Heart right ventricle (tissue), 16 donors: ENCODE results near the gene LETMD1. TPM values are rescaled to one million over a fixed set of nuclear protein-coding genes. Genes with fewer than 3 reads are reported as not detected.

Experiments
- ATAC-seq, 8 donors: fragments of 200-7000 bp; cut with Tn5 transposase; one replicate each; pipeline ENCODE4 v1.9.1; 2020; ENCODE audit warnings: mild to moderate bottlenecking in 8 of 8, moderate library complexity in 8 of 8, moderate number of reproducible peaks in 1 of 8
- DNase-seq, 2 donors: peaks; one replicate each; pipeline ENCODE4 v3.0.0-alpha.2; 2020
- H3K27ac ChIP-seq, 10 donors: fragments of 200-600 bp; sonication (generic) in 2 of 10; one replicate each; pipeline versions ENCODE4 v1.5.0 to v1.8.0; 2020 to 2022; ENCODE audit warnings: mild to moderate bottlenecking in 3 of 10
- H3K27me3 ChIP-seq, 7 donors: fragments of 200-600 bp; one replicate each; pipeline ENCODE4 v1.8.0; 2021 to 2022; ENCODE audit warnings: mild to moderate bottlenecking in 2 of 7
- H3K36me3 ChIP-seq, 9 donors: fragments of 200-600 bp; sonication (generic) in 1 of 9; one replicate each; pipeline versions ENCODE4 v1.5.0 to v1.8.0; 2020 to 2022; ENCODE audit warnings: mild to moderate bottlenecking in 2 of 9
- H3K4me1 ChIP-seq, 9 donors: fragments of 200-600 bp; sonication (generic) in 1 of 9; one replicate each; pipeline versions ENCODE4 v1.5.0 to v1.8.0; 2020 to 2022; ENCODE audit warnings: mild to moderate bottlenecking in 4 of 9
- H3K4me3 ChIP-seq, 10 donors: fragments of 200-600 bp; sonication (generic) in 2 of 10; one replicate each; pipeline versions ENCODE4 v1.5.0 to v1.8.0; 2020 to 2022; ENCODE audit warnings: mild to moderate bottlenecking in 7 of 10, moderate library complexity in 2 of 10
- H3K9me3 ChIP-seq, 11 donors: fragments of 200-600 bp in 10 of 11; sonication (generic) in 2 of 11; one replicate each; pipeline versions ENCODE4 v1.5.0 to v1.8.0; 2013 to 2022; ENCODE audit warnings: mild to moderate bottlenecking in 2 of 11, control low read depth in 1 of 11, moderate library complexity in 1 of 11
- CTCF ChIP-seq, 9 donors: fragments of 200-600 bp; sonication (generic) in 2 of 9; IDR thresholded peaks; one replicate each; pipeline versions ENCODE4 v1.5.0 to v1.8.0; 2021 to 2022; ENCODE audit warnings: antibody characterized with exemption in 9 of 9, mild to moderate bottlenecking in 5 of 9, moderate library complexity in 1 of 9
- WGBS, 2 donors: extraction: QIAGEN DNeasy Blood & Tissue Kit; methylation state at CpG; one replicate each; pipeline ENCODE4 v1.1.7; 2013; ENCODE audit warnings: inconsistent platforms in 1 of 2; 5-methylcytosine and 5-hydroxymethylcytosine counted together
- intact Hi-C, 10 donors: fragments of 100-400 bp; cut with DNase I; formaldehyde crosslinking; loops; one replicate each; pipeline versions ENCODE4 v1.11.1 to v1.14.2; 2022
- polyA plus RNA-seq, 2 donors: library from polyadenylated mRNA; stranded (reverse); fragments of 200-250 nt; gene quantifications; one replicate each; pipeline ENCODE4 v1.2.3, GENCODE V29; 2013
- total RNA-seq, 10 donors: library from RNA; stranded (reverse); fragmentation: NEBNext Ultra II Directional in 3 of 10; extraction: Animal tissue kit (Norgen Biotek cat#: 25700) in 3 of 10; gene quantifications; one replicate each; pipeline versions ENCODE4 v1.2.1 to v1.2.4, GENCODE V29; 2021 to 2023
- donor health status: Arrhythmogenic right ventricular cardiomyopathy.
- donor health status: ischemic (EF 13 %, LVEDD 7.1; RV severe dilation, severe dysfunction).
- donor health status: healthy with polysubstance abuse.
- donor health status: DM: no; HTN: yes; CAD: no.
- donor health status: DM: no; HTN: no; CAD: no.
- donor health status: ischemic (EF 25% LVEDD 6.9; RV normal size, moderate dysfunction).
- donor health status: ischemic (EF 25% LVEDD 5.7; RV mildly dilated, moderate dysfunction).
- donor health status: healthy.
- donor health status: DM: yes; HTN: yes; CAD: no.
- donor health status: Ischemic cardiomyopathy.
- donor health status: ischemic (EF 35%, LVEDD 5.7; RV mildly dilated, moderate dysfunction).
- donor health status: nonischemic (EF 11% LVEDD 7.7; RV severe dilation, severe dysfunction).
- donor health status: DM: yes; HTN: yes; CAD: no.
- donor health status: PGD.
- donor health status: ischemic (EF 29% LVEDD 5.4; RV normal size, mild dysfunction).
- donor health status: nonischemic (EF 23%, LVEDD 6.1; RV moderate dilation, normal function).

The LETMD1 gene
- total and polyA plus RNA-seq, 12 donors, result 17.3 to 27.3 (median 22.6) TPM

GRCh38 chr12:51049525-51049924, 1.4 kb downstream of the LETMD1 start:
- Histone ChIP-seq H3K9me3 (no peaks in the 10 kb centered on the region), H3K36me3 (peaks cover 0 to 49% (median 21%) of the 10 kb centered on the region in 9 donors), H3K4me1 (peaks cover 0 to 31% (median 21%) of the 10 kb centered on the region in 9 donors), H3K27ac (peak overlapping the region in 1 of 10 donors; percentile 98), H3K4me3 (peak overlapping the region in 7 of 10 donors; percentile 73 to 90 (median 89)), H3K27me3 (no peaks in the 10 kb centered on the region)
- TF ChIP-seq CTCF (IDR thresholded peaks at IDR 0.05), result no peak
- ATAC-seq, result no peak
- WGBS, 2 donors, result 47 to 62% methylated on average over 3 of the region's 3 CpGs
- DNase-seq, result no peak
- intact Hi-C loops, result loop anchor here in 8 of 10 donors (2.0 to 10.0 kb wide), 6 partner anchors 33 to 295 kb away; partner anchors contain the start of genes CSRNP2 (in 3 of the 8), CELA1 (in 2 of the 8) and POU6F1 (in 1 of the 8)

GRCh38 chr12:51051787-51052186, 3.7 kb downstream of the LETMD1 start:
- intact Hi-C loops, result no loop called here
- WGBS, 2 donors, result 78 to 83% methylated on average over 4 of the region's 4 CpGs
- Histone ChIP-seq H3K4me3 (no peak overlapping the region), H3K9me3 (no peaks in the 10 kb centered on the region), H3K27me3 (no peaks in the 10 kb centered on the region), H3K4me1 (peaks cover 0 to 28% (median 21%) of the 10 kb centered on the region in 9 donors), H3K27ac (no peak overlapping the region), H3K36me3 (peaks cover 0 to 71% (median 39%) of the 10 kb centered on the region in 9 donors)
- ATAC-seq (no peak), DNase-seq (no peak)
- no peak for TF ChIP-seq CTCF (IDR thresholded peaks at IDR 0.05)

- H3K36me3 ChIP-seq, result peaks cover 0 to 100% (median 69%) of the 10 kb centered on the region in 9 donors
- WGBS, 2 donors, result 93% methylated on average over 2 of the region's 2 CpGs
Observed at GRCh38 chr12:51055060-51055459, 6.9 kb downstream of the LETMD1 start.

GRCh38 chr12:51056242-51056641, 8.1 kb downstream of the LETMD1 start:
- Histone ChIP-seq H3K4me3 (no peak overlapping the region), H3K9me3 (no peaks in the 10 kb centered on the region), H3K4me1 (no peaks in the 10 kb centered on the region), H3K36me3 (peaks cover 0 to 100% (median 73%) of the 10 kb centered on the region in 9 donors), H3K27ac (no peak overlapping the region), H3K27me3 (no peaks in the 10 kb centered on the region)
- intact Hi-C loops, result no loop called here
- ATAC-seq, result no peak
- WGBS, 2 donors, result 80 to 87% methylated on average over 5 of the region's 5 CpGs
- no peak for DNase-seq
- TF ChIP-seq CTCF (IDR thresholded peaks at IDR 0.05), result no peak

More at GRCh38 chr12:51055060-51055459, 6.9 kb downstream of the LETMD1 start:
- Histone ChIP-seq H3K4me3 (no peak overlapping the region), H3K9me3 (no peaks in the 10 kb centered on the region), H3K4me1 (peaks cover 0 to 4% (median 0%) of the 10 kb centered on the region in 9 donors), H3K27ac (no peak overlapping the region), H3K27me3 (no peaks in the 10 kb centered on the region)
- intact Hi-C loops, result no loop called here
- DNase-seq (no peak), ATAC-seq (no peak)
- no peak for TF ChIP-seq CTCF (IDR thresholded peaks at IDR 0.05)
